Activated naive CD8-positive, alpha-beta T cell treated with anti-CD3 and anti-CD28 coated beads, Interleukin-2, amount 50 U/mL, for 16 hours (primary cell): ENCODE data around the gene TRAPPC10.
A peak's percentile ranks its signal among the peaks of the same experiment; 100 is the strongest.

ENCODE experiments used
- DNase-seq: peaks from one replicate; pipeline ENCODE4 v3.0.0-alpha.2; 2020; ENCODE audit warnings: low read depth, low spot score

The TRAPPC10 gene

GRCh38 chr21:44005071-44005470, 7.0 kb upstream of the TRAPPC10 start:
- DNase-seq = no peak

DNA sequence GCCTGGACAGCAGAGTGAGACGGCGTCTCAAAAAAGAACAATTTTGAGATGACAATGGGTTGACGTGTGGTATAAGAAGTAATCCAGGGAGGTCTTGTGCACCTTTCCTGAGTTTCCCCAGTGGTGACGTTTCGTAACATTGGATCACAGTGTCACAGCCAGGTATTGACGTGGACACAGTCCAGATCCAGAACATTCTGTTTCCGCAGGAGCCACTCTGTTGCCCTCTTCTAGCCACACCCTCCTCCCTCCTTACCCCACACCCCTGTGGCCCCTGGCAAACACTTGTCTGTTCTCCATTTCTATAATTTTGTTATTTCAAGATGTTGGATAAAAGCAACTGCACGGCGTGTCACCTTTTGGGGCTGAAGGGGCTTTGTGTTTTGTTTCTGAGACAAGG, 6.5 kb upstream of the TRAPPC10 start:
- DNase-seq = no peak

- DNase-seq = no peak
These were observed 6.0 kb upstream of the TRAPPC10 start for GRCh38 chr21:44006017-44006619.

DNA sequence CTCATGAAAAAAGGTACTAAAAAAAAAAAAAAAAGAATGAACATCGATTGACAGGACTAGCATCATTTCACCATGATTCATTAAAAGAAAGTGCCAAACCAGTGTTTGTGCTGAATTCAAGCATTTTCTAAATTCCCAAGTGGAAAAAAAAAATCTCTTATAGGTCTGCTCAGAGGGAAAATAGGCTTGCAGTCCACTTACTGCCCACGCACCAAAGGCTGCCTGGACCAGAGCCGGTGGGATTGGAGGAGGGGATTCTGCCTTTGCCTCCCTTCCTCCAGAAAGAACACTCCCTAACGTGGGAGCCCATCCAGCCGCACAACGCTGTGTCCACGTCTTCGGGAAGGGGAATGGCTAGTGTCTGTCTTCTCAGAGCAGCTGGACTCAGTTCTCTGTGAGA, 5.5 kb upstream of the TRAPPC10 start:
- DNase-seq = no peak

- DNase-seq = no peak
These were observed 1.7 kb upstream of the TRAPPC10 start for GRCh38 chr21:44010429-44010828.

- DNase-seq = no peak
These were observed 986 bp upstream of the TRAPPC10 start for GRCh38 chr21:44011123-44011522.

DNA sequence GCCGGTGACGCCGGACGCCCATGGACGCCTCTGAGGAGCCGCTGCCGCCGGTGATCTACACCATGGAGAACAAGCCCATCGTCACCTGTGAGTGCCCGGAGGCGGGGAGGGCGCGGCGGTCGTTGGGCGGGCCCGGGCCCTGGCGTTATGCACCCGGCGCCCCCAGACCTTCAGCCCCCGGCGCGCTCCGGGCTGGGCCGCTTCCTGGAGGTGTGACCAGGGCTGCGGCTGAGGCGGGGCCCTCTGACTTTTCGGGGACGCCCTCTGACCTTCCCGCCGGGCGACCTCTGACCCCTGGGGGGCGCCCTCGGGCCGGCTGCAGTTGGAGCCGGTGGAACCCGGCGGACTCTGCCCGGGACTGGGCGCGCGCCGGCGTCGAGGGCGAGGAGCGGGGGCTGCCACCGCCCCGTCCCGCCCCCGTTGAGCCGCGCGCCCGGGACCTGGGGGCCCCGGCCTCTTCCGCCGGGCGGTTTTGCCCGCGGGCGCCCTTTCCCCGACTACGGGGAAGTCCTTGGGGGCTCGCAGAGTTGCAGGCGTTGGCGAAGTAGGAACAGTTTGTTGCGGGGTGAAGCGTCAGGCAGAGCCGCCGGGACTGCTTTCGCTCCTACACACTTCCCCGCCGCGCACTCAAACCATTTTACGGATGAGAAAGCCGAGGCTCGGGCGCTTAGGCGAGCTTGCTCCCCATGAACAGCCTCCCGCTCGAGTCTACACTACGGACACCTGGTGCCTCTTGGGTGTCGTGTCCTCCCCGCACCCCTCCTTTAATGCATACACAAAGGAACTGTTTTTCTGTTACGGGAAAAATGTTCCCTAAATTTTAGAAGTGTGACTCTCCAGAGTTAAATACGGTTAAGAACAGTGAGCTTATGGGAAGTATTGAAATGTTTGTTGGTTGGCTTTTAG, 618 bp downstream of the TRAPPC10 start:
- peak; percentile 59 for DNase-seq

DNA sequence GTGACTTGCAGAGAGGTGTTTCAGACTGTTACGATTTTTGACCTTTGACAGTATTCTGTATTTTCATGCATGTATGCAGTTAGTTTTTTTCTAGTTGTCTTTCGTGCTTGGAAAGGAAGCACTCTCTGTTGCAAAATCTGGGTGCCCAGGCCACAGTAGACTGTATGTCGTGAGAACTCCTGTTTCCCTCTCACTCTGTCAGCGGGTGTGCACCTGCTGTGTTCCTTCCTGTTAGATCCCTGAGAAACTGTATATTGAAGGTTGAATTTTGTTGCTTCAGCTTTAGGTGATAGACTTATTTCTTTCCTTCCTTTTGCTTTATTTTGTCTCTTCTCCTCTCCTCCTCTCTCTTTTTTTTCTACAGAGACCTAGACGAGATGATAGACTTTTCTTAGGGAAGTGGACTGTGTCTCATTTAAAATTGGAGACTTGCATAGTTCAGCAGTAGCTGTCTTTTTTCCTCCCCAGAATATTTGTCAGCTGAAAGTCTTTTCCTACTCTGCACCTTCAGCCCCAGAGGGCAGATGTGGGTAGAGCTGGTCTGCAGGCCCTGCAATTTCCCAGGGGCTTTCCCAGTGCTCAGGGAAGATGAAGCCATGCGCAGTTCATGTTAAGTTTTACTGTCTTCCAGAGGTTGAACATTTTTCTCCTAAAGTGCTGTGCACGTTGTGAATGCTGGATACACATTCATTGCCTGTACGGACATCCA, 1.4 kb downstream of the TRAPPC10 start:
- no peak for DNase-seq

- no peak for DNase-seq
These were observed 5.5 kb downstream of the TRAPPC10 start for GRCh38 chr21:44017601-44018000.

DNA sequence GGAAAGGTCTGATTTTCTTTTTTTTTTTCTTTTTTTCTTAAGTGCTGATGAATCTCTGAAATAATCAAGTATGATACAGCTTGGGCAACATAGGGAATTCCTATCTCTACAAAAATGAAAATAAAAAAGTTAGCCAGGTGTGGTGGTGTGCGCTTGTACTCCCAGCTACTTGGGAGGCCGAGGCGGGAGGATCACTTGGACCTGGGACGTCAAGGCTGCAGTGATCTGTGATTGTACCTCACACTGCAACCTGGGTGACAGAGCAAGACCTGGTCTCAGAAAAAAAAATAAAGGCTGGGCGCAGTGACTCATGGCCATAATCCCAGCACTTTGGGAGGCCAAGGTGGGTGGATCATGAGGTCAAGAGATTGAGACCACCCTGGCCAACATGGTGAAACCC, 6.0 kb downstream of the TRAPPC10 start:
- DNase-seq = no peak

DNA sequence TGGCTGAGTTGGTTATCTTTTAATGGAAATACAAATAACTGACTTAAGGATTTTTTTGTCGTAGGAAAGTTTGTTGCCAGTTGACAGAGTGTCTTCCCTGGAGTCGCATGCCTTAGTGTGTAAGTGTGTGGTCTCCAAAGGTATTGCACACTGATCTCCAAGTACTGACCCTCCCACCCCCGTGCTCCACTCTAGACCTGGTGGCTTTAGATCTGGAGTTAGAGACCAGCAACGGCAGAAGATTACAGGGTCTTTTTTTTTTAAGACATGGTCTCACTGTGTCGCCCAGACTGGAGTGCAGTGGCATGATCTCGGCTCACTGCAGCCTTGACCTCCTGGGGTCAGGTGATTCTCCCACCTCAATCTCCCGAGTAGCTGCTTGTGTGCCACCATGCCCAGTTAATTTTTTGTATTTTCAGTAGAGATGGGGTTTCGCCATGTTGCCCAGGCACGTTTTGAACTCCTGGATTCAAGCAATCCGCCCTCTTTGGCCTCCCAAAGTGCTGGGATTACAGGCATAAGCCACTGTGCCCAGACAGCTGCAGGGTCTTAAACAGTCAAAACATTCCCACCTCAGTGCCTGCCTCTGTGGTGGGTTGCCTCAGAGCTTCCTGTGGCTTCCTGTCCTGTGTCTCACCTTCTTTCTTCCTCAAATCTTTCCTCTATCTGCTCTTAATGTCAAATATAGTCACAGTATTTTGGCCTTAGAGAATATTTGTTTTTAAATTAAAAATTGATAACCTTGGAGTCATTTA, 6.9 kb downstream of the TRAPPC10 start:
- no peak for DNase-seq

- DNase-seq = no peak
These were observed 7.5 kb downstream of the TRAPPC10 start for GRCh38 chr21:44019568-44019958.

- DNase-seq = no peak
These were observed 8.4 kb downstream of the TRAPPC10 start for GRCh38 chr21:44020551-44020950.

DNA sequence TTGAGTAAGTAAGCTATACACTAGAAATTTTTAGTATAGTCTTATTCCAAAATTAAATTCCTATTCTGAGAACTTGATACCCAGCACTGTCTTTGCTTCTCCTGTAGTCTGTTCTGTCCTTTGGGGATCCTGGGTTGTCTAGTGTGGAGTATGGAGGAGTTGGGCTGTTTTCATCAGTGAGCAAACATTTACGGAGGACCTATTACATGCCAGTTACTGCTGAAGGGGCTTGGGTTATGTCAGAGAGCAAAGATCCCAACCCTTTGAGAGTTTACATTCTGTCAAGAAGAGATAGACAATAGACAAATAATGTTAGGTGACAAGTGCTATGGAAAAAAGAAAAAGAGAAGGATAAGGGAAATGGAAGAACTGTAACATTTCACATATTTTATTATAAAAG, 9.0 kb downstream of the TRAPPC10 start:
- no peak for DNase-seq

DNA sequence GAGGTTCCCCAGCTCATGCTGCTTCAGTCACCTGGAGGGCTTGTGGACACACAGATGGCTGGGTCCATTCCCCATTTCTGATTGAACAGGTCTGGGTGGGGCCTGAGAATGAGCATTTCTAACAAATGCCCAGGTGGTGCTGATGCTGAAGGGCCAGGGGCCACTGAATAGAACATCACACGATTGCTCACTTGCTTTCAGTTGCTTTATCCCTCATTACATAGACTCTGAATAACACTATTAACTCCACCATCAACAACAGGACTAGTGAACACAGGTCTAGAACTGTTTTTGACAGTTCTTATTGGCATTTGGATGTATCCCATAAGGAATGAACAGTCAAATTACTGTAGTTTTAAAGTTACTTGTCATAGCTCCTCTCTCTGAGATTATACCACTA, 12.1 kb downstream of the TRAPPC10 start:
- DNase-seq = no peak

DNA sequence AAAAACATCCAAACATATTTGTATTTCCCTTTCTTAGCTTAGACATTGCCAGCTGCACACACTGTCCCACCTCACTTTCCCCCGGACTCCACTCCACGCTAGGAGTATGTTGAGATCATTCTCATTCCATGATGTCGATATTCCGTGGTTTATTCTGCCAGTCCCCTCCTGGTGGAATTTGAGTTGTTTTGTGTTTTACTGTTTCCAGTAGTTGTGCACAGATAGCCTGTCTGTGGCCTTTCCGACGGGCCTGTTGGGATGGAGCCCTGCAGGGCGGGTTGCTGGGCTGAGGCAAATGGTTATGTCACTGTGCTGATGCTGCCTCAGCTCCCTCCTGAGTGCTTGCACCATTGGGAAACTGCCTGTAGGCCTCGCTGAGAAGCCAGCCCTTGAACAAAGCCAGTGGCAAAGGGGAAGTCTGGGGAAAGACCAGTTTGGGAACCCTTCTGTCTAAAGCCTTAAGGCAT, 12.8 kb downstream of the TRAPPC10 start:
- DNase-seq = no peak

- DNase-seq = no peak
These were observed 15.6 kb downstream of the TRAPPC10 start for GRCh38 chr21:44027607-44028286.

DNA sequence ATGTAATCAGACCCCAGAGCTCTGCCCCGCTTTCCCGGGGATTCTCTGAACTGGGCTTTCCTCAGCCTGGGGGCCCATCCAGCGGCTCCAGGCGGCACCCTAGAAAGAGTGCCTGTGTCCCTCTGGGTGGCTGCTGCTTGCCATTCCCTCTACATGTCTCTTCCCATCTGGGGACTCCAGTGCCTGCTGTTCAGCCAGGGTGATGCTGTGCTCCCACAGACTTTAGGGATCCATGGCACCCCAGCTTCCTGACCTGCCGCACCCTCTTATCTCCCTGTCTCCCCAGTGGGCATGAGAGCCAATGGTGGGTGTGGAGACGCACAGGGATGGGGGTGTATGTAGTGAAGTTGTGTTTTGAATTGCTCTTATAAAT, 16.2 kb downstream of the TRAPPC10 start:
- DNase-seq = no peak

- DNase-seq = no peak
These were observed 17.5 kb downstream of the TRAPPC10 start for GRCh38 chr21:44029460-44030087.

DNA sequence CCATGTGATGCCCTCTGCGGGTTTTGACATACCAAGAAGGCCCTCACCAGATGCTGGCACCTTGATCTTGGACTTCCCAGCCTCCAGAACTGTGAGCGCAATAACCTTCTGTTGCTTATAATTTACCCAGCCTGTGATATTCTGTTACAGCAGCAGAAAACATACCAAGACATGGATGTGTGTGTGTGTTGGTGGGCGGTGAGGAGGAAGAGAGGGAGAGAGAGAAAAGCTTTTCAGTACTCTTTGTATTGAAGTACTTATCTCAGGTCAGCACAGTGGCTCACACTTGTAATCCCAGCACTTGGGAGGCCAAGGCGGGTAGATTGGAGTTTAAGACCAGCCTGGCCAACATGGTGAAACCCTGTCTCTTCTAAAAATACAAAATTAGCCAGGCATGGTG, 23.1 kb downstream of the TRAPPC10 start:
- DNase-seq = no peak

GRCh38 chr21:44038063-44038462, 26.0 kb downstream of the TRAPPC10 start:
- DNase-seq = no peak
